HG02623 (cell line): Measurements from ENCODE around the gene AHNAK2.
"Not testable (repeated sequence)": the region's sequence is repeated elsewhere in the genome, so short reads cannot be mapped to it uniquely, and the experiment has no call there.

ENCODE experiments used
- ATAC-seq: cut with Tn5 transposase; IDR thresholded peaks from one replicate; pipeline ENCODE4 v1.9.1; 2021; ENCODE audit warnings: moderate library complexity; ENCODE audit not compliant: unreplicated experiment

Gene AHNAK2

GRCh38 chr14:104929268-104930230, 48.6 kb downstream of the AHNAK2 start:
- no peak for ATAC-seq

- ATAC-seq, result no peak
Observed at GRCh38 chr14:104928391-104929133, 49.6 kb downstream of the AHNAK2 start.

- no peak for ATAC-seq
Observed at GRCh38 chr14:104927901-104928300, 50.3 kb downstream of the AHNAK2 start.

GRCh38 chr14:104927432-104927816, 50.8 kb downstream of the AHNAK2 start:
- no peak for ATAC-seq

- ATAC-seq, result peak; percentile 68
Observed at GRCh38 chr14:104926619-104927431, 51.3 kb downstream of the AHNAK2 start.

GRCh38 chr14:104925855-104926609, 52.1 kb downstream of the AHNAK2 start:
- peak; percentile 4 for ATAC-seq

GRCh38 chr14:104925214-104925854, 52.8 kb downstream of the AHNAK2 start:
- ATAC-seq, result no peak

GRCh38 chr14:104924421-104925213, 53.6 kb downstream of the AHNAK2 start, which contains the start of gene PLD4:
Gene PLD4 (plus strand): TSS chr14:104924879. CDS start chr14:104927141, 2,262 bp downstream.
- peak; percentile 36 for ATAC-seq

- no peak for ATAC-seq
Observed at GRCh38 chr14:104923640-104924420, 54.3 kb downstream of the AHNAK2 start.

GRCh38 chr14:104919993-104920315, 58.2 kb downstream of the AHNAK2 start:
- no peak for ATAC-seq

GRCh38 chr14:104919152-104919992, 58.8 kb downstream of the AHNAK2 start:
- ATAC-seq, result not testable (repeated sequence)

GRCh38 chr14:104917993-104918392, 60.2 kb downstream of the AHNAK2 start:
- ATAC-seq, result no peak

- ATAC-seq, result no peak
Observed at GRCh38 chr14:104917116-104917515, 61.1 kb downstream of the AHNAK2 start.

- ATAC-seq, result no peak
Observed at GRCh38 chr14:104913435-104913834, 64.7 kb downstream of the AHNAK2 start.

- no peak for ATAC-seq
Observed at GRCh38 chr14:104912053-104912452, 66.1 kb downstream of the AHNAK2 start.

GRCh38 chr14:104908303-104908702, 69.9 kb downstream of the AHNAK2 start:
- ATAC-seq, result no peak

GRCh38 chr14:104905579-104905933, 72.6 kb downstream of the AHNAK2 start:
- not testable (repeated sequence) for ATAC-seq
